DND-41 (cell line): ENCODE results near the gene PTPRD.

ENCODE experiments used
- ATAC-seq: fragments of 200-7000 bp; cut with Tn5 transposase; 3 replicates; pipeline ENCODE4 v1.9.1; 2021; ENCODE audit warnings: low read depth; ENCODE audit not compliant: insufficient read depth
- DNase-seq: peaks from one replicate; pipeline ENCODE4 v3.0.0-alpha.2; 2020
- H2AFZ ChIP-seq: 2 replicates; pipeline ENCODE4 v1.6.0; 2012; ENCODE audit warnings: low read depth, low read length
- H3K27ac ChIP-seq: 2 replicates; pipeline ENCODE4 v1.5.1; 2012; ENCODE audit warnings: low read length, inconsistent platforms
- H3K27me3 ChIP-seq: fragments of 200-600 bp; sonication (generic); 2 replicates; pipeline ENCODE4 v1.6.0; 2012; ENCODE audit warnings: low read length, mild to moderate bottlenecking, inconsistent platforms; ENCODE audit not compliant: insufficient read depth, poor library complexity
- H3K36me3 ChIP-seq: 2 replicates; pipeline ENCODE4 v1.5.1; 2012; ENCODE audit warnings: low read length, inconsistent platforms; ENCODE audit not compliant: insufficient read depth
- H3K4me1 ChIP-seq: 2 replicates; pipeline ENCODE4 v1.5.1; 2012; ENCODE audit warnings: mild to moderate bottlenecking, low read length; ENCODE audit not compliant: insufficient read depth
- H3K4me2 ChIP-seq: 2 replicates; pipeline ENCODE4 v1.6.0; 2012; ENCODE audit warnings: mild to moderate bottlenecking, moderate library complexity, low read length, inconsistent platforms; ENCODE audit not compliant: insufficient read depth
- H3K4me3 ChIP-seq, 2 experiments: fragments of 200-600 bp in 1 of 2; shearing (Covaris generic) in 1 of 2; 2 replicates each; pipeline ENCODE4 v1.5.1; 2012 to 2016; ENCODE audit warnings: inconsistent platforms in 2 of 2, low read length in 2 of 2, mild to moderate bottlenecking in 2 of 2, low read depth in 1 of 2, moderate library complexity in 1 of 2
- H3K79me2 ChIP-seq: 2 replicates; pipeline ENCODE4 v1.6.0; 2012; ENCODE audit warnings: low read length, inconsistent platforms; ENCODE audit not compliant: insufficient read depth
- H3K9ac ChIP-seq: 2 replicates; pipeline ENCODE4 v1.6.0; 2012; ENCODE audit warnings: low read depth, mild to moderate bottlenecking, inconsistent platforms, low read length, moderate library complexity
- H3K9me3 ChIP-seq: 2 replicates; pipeline ENCODE4 v1.5.1; 2012; ENCODE audit warnings: low read length, moderate library complexity, mild to moderate bottlenecking, inconsistent platforms; ENCODE audit not compliant: insufficient read depth, severe bottlenecking
- H4K20me1 ChIP-seq: 2 replicates; pipeline ENCODE4 v1.6.0; 2012; ENCODE audit warnings: low read length; ENCODE audit not compliant: insufficient read depth
- CTCF ChIP-seq: IDR thresholded peaks from 2 replicates; pipeline ENCODE4 v1.5.1; 2012; ENCODE audit warnings: borderline replicate concordance, low read length, moderate library complexity, mild to moderate bottlenecking; ENCODE audit not compliant: poor library complexity, severe bottlenecking; ENCODE audit errors: extremely low read depth
- EZH2 ChIP-seq: IDR thresholded peaks from 3 replicates; pipeline ENCODE4 v1.6.1; 2012; ENCODE audit warnings: borderline replicate concordance, low read depth, mild to moderate bottlenecking, moderate library complexity, low read length, inconsistent platforms; ENCODE audit not compliant: severe bottlenecking

Gene PTPRD

GRCh38 chr9:8627976-8628679 lies 1984.7 kb downstream of the PTPRD start:
- Histone ChIP-seq H3K9ac (no peak overlapping the region), H4K20me1 (no peaks in the 10 kb centered on the region), H3K27ac (no peak overlapping the region), H3K9me3 (no peaks in the 10 kb centered on the region), H3K36me3 (no peaks in the 10 kb centered on the region), H3K4me2 (no peak overlapping the region), H3K27me3 (no peaks in the 10 kb centered on the region), H3K4me1 (no peaks in the 10 kb centered on the region), H3K4me3 (no peak overlapping the region), H2AFZ (no peak overlapping the region), H3K79me2 (no peaks in the 10 kb centered on the region)
- no peak for DNase-seq
- TF ChIP-seq EZH2: no peak
- TF ChIP-seq CTCF: no peak
- no peak for ATAC-seq

- ATAC-seq (no peak), DNase-seq (no peak)
- no peak overlapping the region for H2AFZ ChIP-seq
- H3K9me3 ChIP-seq: no peaks in the 10 kb centered on the region
- H3K27ac ChIP-seq: no peak overlapping the region
- no peaks in the 10 kb centered on the region for H4K20me1 ChIP-seq
- no peak overlapping the region for H3K4me2 ChIP-seq
- no peaks in the 10 kb centered on the region for H3K36me3 ChIP-seq
- TF ChIP-seq CTCF (no peak), EZH2 (no peak)
- H3K27me3 ChIP-seq: no peaks in the 10 kb centered on the region
- no peak overlapping the region for H3K9ac ChIP-seq
- no peak overlapping the region for H3K4me3 ChIP-seq
- no peaks in the 10 kb centered on the region for H3K4me1 ChIP-seq
- no peaks in the 10 kb centered on the region for H3K79me2 ChIP-seq
Measured at GRCh38 chr9:8622871-8623270, 1989.9 kb downstream of the PTPRD start.

GRCh38 chr9:8622222-8622802 lies 1990.5 kb downstream of the PTPRD start:
- ATAC-seq: no peak
- no peak overlapping the region for H3K9ac ChIP-seq

More at GRCh38 chr9:8622222-8622802, 1990.5 kb downstream of the PTPRD start:
- no peak overlapping the region for H2AFZ ChIP-seq
- DNase-seq: no peak
- no peaks in the 10 kb centered on the region for H3K9me3 ChIP-seq
- TF ChIP-seq EZH2: no peak
- no peak for TF ChIP-seq CTCF
- H3K36me3 ChIP-seq: no peaks in the 10 kb centered on the region
- H3K27me3 ChIP-seq: no peaks in the 10 kb centered on the region
- no peaks in the 10 kb centered on the region for H3K79me2 ChIP-seq
- no peaks in the 10 kb centered on the region for H3K4me1 ChIP-seq
- H3K27ac ChIP-seq: no peak overlapping the region
- no peaks in the 10 kb centered on the region for H4K20me1 ChIP-seq
- no peak overlapping the region for H3K4me3 ChIP-seq
- H3K4me2 ChIP-seq: no peak overlapping the region
